Stimulated activated CD4-positive, alpha-beta T cell treated with anti-CD3 and anti-CD28 coated beads, Interleukin-4, amount 100 ng/mL, for 48 hours (primary cell): ENCODE data around the gene FAM78A.
"Not testable (repeated sequence)": the region's sequence is repeated elsewhere in the genome, so short reads cannot be mapped to it uniquely, and the experiment has no call there.

ENCODE experiments used
- DNase-seq, 2 donors: peaks; one replicate each; pipeline ENCODE4 v3.0.0-alpha.2; 2020; ENCODE audit warnings: low read depth in 2 of 2

FAM78A gene

DNA sequence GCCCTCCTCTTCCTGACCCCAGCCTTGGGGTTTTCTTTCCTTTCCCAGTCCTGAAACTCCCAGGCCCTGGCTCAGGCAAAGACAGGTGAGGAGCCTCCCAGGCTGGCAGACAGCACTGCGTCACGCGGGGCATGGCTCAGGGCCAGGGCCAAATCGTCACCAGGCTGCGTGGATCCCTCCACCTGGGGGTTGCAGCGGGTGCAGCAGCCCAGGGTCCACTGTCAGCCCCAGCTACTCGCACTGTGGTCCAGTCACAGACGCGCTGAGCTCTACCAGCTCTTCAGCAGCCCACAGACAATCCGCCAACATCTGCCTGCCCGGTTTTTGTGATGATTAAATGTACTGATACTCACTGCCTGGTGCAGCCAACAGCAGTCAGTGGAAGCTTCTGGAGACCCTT, 12.1 kb downstream of the FAM78A start:
- no peak for DNase-seq

DNA sequence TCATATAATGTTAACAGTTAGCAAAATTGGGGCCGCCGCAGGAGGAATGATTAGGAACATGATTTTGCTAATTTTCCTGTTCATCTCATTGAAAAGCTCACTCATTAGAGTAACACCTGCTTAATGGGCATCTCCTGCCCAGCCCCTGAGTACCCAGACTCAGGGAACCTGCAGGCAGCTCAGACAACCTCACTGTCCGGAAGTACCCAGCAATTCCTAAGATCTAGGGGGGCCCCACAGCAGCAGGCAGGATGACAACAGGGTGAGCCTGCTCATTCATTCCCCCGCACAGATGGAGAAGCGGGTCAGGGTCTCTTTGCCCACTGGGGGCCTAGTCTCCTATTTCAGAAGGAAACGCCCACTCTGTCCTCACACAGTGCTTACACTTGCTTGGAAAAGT, 12.6 kb downstream of the FAM78A start:
- DNase-seq = no peak

DNA sequence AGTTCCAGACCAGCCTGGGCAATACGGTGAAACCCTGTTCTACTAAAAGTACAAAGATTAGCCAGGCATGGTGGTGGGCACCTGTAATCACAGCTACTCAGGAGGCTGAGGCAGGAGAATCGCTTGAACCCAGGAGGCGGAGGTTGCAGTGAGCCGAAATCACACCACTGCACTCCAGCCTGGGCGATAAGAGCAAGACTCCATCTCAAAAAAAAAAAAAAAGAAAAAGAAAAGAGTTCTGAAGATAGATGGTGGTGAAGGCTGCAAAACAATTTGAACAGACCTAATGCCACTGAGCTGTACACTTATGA, 13.3 kb downstream of the FAM78A start:
- not testable (repeated sequence) for DNase-seq

GRCh38 chr9:131262327-131263032, 13.8 kb downstream of the FAM78A start:
- no peak for DNase-seq

GRCh38 chr9:131260751-131261452, 15.4 kb downstream of the FAM78A start:
- DNase-seq = no peak

GRCh38 chr9:131259916-131260597, 16.3 kb downstream of the FAM78A start:
- DNase-seq = no peak

DNA sequence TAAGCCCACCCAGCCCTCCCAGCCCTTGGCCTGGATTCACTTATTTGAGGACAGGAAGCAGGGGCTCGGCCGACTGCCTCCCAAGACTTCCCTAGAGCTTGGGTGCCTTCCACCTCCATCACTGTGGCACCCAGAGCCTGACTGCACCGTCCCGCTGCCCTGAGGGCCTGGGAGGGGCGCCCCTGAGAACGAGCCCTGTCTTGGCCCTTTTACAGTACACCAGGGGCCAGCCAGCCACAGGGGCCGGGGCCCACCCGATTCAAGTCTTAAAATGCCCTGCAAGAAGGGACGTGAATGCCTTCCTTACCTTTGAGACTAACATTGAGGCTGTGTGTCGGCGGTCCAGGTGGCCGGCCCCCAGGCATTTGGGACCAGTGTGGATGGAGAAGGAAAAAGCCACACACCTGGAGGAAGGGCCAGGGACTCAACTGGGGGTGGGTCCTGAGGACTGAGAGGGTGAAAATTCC, 16.8 kb downstream of the FAM78A start:
- no peak for DNase-seq

- DNase-seq = no peak
These were observed 17.4 kb downstream of the FAM78A start for GRCh38 chr9:131258698-131259431.

DNA sequence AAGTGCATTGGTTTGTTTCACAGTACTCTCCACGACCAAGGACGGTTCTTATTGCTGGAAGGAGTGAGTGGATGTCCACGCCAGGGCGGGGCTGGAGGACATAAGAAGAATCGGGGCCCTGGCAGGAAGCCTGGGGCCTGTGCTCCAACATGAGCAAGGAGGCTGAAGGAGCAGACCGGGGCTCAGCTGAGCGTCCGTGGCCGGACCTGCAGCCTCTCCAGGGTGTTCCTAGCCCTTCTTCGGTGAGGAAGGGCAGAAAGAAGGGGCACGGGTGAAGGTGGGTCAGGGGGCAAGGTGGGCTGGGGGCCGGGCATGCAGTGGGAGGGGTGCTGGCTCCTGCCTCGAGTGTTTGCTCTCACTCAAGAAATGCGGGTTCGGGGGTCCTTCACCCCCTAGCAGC, 18.1 kb downstream of the FAM78A start:
- DNase-seq = no peak

- no peak for DNase-seq
These were observed 18.9 kb downstream of the FAM78A start for GRCh38 chr9:131257266-131258025.

DNA sequence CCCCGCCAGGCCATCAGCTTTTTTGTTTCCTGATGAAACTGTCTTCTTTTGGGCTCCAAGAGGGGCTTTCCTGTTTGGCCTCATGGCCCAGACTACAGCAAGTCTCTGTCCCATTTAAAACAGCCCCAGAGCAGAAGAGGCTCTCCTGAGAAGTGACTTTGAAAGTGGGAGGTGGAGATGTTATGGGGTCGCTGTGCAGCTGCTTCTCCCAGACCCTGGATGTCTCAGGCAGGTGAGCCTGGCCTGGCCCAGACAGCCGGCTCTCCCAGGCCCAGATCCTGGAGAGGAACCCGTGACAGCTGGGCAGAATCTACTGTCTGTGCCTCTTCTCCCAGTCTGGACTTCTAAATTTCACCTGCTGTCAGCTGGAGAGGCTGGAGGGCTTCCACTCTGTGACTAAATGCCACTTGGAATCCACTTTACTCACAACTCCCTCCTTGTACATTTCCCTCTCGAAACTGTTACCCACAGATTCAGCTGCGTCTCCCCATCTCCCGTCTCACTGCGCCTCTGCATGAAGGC, 20.6 kb downstream of the FAM78A start:
- no peak for DNase-seq

- DNase-seq = no peak
These were observed 21.7 kb downstream of the FAM78A start for GRCh38 chr9:131254626-131255025.

GRCh38 chr9:131253891-131254491, 22.3 kb downstream of the FAM78A start:
- DNase-seq = no peak

DNA sequence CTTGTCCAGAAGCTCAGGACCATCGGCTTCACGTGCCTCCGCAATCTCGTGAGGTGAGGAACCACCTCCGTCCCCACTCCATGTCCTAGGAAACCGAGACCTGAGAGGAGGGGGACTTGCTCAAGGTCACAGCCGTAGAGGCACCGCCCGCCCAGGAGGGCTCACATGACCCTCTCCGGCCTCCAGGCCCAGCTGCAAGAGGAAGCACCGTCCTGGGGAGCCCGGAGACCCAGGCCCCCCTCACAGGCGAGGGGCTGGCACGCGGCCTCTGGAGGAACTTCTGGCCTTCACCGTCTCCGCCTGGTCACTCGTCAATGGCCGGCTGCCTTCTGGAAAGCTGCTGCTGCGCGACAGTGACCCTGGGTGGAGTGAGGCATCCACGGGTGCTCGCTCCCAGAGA, 24.2 kb downstream of the FAM78A start:
- DNase-seq = no peak

DNA sequence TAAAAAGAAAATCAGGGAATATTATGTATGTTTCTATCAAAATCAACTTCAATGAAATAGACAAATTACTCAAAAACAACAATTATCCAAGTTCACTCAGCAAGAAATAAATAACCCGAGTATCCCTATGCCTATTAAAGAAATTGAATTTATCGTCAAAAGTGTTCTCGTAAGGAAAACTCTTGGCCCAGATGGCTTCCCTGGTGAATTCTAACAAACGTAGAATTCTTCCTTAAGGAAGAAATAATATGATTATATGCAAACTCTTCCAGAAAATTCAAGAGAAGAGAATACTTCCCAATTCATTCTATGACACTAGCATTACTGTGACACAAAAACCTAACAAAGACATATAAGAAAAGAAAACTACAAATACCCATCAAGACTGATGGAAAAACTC, 29.7 kb downstream of the FAM78A start:
- DNase-seq = no peak

DNA sequence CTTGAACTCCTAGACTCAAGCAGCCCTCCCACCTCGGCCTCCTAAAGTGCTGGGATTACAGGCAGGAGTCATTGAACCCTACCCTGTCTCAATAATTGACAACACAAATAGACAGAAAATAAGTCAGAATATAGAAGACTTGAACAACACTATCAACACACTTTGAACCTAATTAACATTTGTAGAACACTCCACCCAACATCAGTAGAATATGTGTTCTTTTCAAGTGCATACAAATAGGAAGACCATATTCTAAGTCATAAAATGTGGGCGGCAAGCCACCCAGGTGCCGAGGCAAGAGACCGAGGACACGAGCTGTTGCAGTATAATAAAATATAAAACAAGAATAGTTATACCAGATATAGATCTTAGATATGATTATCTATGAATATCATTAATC, 32.0 kb downstream of the FAM78A start:
- not testable (repeated sequence) for DNase-seq

- DNase-seq = no peak
These were observed 36.0 kb downstream of the FAM78A start for GRCh38 chr9:131240047-131240921.

GRCh38 chr9:131239161-131239975, 36.9 kb downstream of the FAM78A start:
- DNase-seq = no peak

DNA sequence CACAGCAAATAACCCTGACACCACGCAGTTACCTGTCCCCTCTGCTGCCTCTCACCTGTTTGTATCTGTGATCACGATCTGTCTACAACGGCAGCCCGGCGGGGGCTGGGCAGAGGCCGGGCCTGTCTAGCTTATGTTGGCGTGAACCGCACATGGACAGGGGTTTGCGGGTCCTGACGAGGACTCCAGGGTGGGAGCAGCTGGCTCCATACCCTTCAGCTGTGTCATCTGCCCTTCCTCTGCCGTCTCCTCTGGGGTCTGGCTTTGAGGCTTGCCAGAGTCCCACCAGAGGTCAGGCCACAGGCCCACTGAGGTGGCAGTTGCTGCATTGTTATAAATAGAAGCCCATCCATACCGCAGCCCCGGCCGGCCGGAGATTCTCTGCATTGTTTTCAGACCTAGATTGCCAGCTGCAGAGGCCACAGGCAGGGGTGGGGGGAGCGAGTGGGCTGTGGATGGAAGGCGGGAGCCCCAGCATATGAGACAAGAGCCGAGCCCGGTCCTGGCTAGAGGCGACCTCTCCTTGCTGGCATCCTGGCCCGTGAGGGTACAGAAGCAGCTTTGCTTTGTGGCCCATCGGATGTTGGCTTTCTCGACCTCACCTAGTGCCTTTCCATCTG, 37.8 kb downstream of the FAM78A start:
- DNase-seq = no peak
